GM21529 (cell line): ENCODE measurements around the gene CBFA2T3.
"Not testable (repeated sequence)": the region's sequence is repeated elsewhere in the genome, so short reads cannot be mapped to it uniquely, and the experiment has no call there.

Experiments
- ATAC-seq: cut with Tn5 transposase; IDR thresholded peaks from one replicate; pipeline ENCODE4 v1.9.1; 2021; ENCODE audit not compliant: unreplicated experiment

CBFA2T3 gene

GRCh38 chr16:88894681-88895300 is 82.2 kb downstream of the CBFA2T3 start:
- ATAC-seq, result no peak

GRCh38 chr16:88894266-88894665 is 82.7 kb downstream of the CBFA2T3 start:
- ATAC-seq, result not testable (repeated sequence)

GRCh38 chr16:88893127-88893968 is 83.7 kb downstream of the CBFA2T3 start:
- ATAC-seq, result no peak

- no peak for ATAC-seq
These were observed 84.9 kb downstream of the CBFA2T3 start for GRCh38 chr16:88892065-88892464.

GRCh38 chr16:88891083-88891482 is 85.9 kb downstream of the CBFA2T3 start:
- no peak for ATAC-seq

- not testable (repeated sequence) for ATAC-seq
These were observed 87.2 kb downstream of the CBFA2T3 start for GRCh38 chr16:88889702-88890352.

GRCh38 chr16:88888461-88889387 is 88.3 kb downstream of the CBFA2T3 start:
- ATAC-seq, result no peak

GRCh38 chr16:88888057-88888456 is 89.0 kb downstream of the CBFA2T3 start:
- no peak for ATAC-seq

GRCh38 chr16:88886845-88887521 is 90.0 kb downstream of the CBFA2T3 start:
- ATAC-seq, result no peak

GRCh38 chr16:88886420-88886844 is 90.6 kb downstream of the CBFA2T3 start:
- ATAC-seq, result no peak

GRCh38 chr16:88885693-88886280 is 91.2 kb downstream of the CBFA2T3 start:
- ATAC-seq, result no peak

GRCh38 chr16:88884569-88885271 is 92.3 kb downstream of the CBFA2T3 start:
- ATAC-seq, result no peak

GRCh38 chr16:88883946-88884345 is 93.1 kb downstream of the CBFA2T3 start:
- ATAC-seq, result no peak

GRCh38 chr16:88883117-88883895 is 93.7 kb downstream of the CBFA2T3 start:
- ATAC-seq, result no peak

- no peak for ATAC-seq
These were observed 94.5 kb downstream of the CBFA2T3 start for GRCh38 chr16:88882358-88883030.

- ATAC-seq, result no peak
These were observed 95.2 kb downstream of the CBFA2T3 start for GRCh38 chr16:88881675-88882357.

- no peak for ATAC-seq
These were observed 95.9 kb downstream of the CBFA2T3 start for GRCh38 chr16:88881007-88881615.
